OCI-LY1 (cell line): ENCODE data around the gene PPM1D.

Experiments
- EZH2 ChIP-seq: fragments of 200-600 bp; sonication (generic), shearing (Covaris generic); IDR thresholded peaks from 2 replicates; pipeline ENCODE4 v1.8.0; 2017; ENCODE audit warnings: borderline replicate concordance, mixed run types, mild to moderate bottlenecking, antibody characterized with exemption, low read length, moderate library complexity, mixed read lengths
- TF ChIP-seq, protein P1 (sequence below): fragments of 200-600 bp; sonication (generic), shearing (Covaris generic); IDR thresholded peaks from 2 replicates; pipeline ENCODE4 v1.5.1; 2017; ENCODE audit warnings: mild to moderate bottlenecking, antibody characterized with exemption, low read length, moderate library complexity, mixed read lengths

DNA sequence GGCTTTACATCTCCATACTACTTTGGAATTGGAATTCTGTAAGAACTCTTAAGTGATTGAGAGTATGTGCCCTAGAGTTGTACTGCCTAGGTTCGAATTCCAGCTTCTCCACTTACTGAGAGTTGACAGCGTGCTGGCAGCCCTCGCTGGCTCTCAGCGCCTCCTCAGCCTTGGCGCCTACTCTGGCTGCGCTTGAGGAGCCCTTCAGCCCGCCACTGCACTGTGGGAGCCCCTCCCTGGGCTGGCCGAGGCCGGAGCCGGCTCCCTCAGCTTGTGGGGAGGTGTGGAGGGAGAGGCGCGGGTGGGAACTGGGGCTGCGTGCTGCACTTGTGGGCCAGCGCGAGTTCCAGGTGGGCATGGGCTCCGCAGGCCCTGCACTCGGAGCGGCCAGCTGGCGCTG lies 13.3 kb downstream of the PPM1D start:
- TF ChIP-seq, protein P1, sequence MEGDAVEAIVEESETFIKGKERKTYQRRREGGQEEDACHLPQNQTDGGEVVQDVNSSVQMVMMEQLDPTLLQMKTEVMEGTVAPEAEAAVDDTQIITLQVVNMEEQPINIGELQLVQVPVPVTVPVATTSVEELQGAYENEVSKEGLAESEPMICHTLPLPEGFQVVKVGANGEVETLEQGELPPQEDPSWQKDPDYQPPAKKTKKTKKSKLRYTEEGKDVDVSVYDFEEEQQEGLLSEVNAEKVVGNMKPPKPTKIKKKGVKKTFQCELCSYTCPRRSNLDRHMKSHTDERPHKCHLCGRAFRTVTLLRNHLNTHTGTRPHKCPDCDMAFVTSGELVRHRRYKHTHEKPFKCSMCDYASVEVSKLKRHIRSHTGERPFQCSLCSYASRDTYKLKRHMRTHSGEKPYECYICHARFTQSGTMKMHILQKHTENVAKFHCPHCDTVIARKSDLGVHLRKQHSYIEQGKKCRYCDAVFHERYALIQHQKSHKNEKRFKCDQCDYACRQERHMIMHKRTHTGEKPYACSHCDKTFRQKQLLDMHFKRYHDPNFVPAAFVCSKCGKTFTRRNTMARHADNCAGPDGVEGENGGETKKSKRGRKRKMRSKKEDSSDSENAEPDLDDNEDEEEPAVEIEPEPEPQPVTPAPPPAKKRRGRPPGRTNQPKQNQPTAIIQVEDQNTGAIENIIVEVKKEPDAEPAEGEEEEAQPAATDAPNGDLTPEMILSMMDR = no peak
- no peak for TF ChIP-seq EZH2
